Activated T-cell treated with anti-CD3 and anti-CD28 coated beads, Interleukin-2, amount 50 U/mL, for 72 hours (primary cell): ENCODE measurements around the gene TXNL1. TPM values are rescaled to one million over a fixed set of nuclear protein-coding genes. Genes with fewer than 3 reads are reported as not detected.
"Not testable (repeated sequence)": the region's sequence is repeated elsewhere in the genome, so short reads cannot be mapped to it uniquely, and the experiment has no call there.

Experiments
- ATAC-seq, 2 donors: fragments of 150-1000 bp; cut with Tn5 transposase; replicated peaks in 1 of 2; 2 replicates each; pipeline ENCODE4 v1.10.0; 2021; ENCODE audit warnings: moderate library complexity in 2 of 2, mild to moderate bottlenecking in 1 of 2
- DNase-seq, 2 donors: peaks; one replicate each; pipeline ENCODE4 v3.0.0; 2021 to 2022; ENCODE audit warnings: mixed read lengths in 1 of 2
- H3K27ac Mint-ChIP-seq: one replicate; pipeline ENCODE4 v1.8.0; 2022; ENCODE audit warnings: mild to moderate bottlenecking, moderate library complexity, mixed read lengths
- H3K27me3 Mint-ChIP-seq: one replicate; pipeline ENCODE4 v1.8.0; 2022; ENCODE audit warnings: low read depth, mixed read lengths
- H3K36me3 Mint-ChIP-seq, 2 donors: one replicate each; pipeline ENCODE4 v1.8.0; 2022; ENCODE audit warnings: mixed read lengths in 2 of 2, mild to moderate bottlenecking in 1 of 2; ENCODE audit not compliant: insufficient read depth in 2 of 2
- H3K4me1 Mint-ChIP-seq: one replicate; pipeline ENCODE4 v1.8.0; 2022; ENCODE audit warnings: low read depth, mixed read lengths
- H3K4me3 Mint-ChIP-seq, 2 donors: one replicate each; pipeline ENCODE4 v1.8.0; 2022; ENCODE audit warnings: mild to moderate bottlenecking in 2 of 2, mixed read lengths in 2 of 2, moderate library complexity in 2 of 2
- H3K9me3 Mint-ChIP-seq, 2 donors: one replicate each; pipeline ENCODE4 v1.8.0; 2022; ENCODE audit warnings: mixed read lengths in 2 of 2
- total RNA-seq, 2 donors: library from RNA; stranded (reverse); gene quantifications; one replicate each; pipeline ENCODE4 v1.2.3, GENCODE V29; 2022

Gene TXNL1
- total RNA-seq, 2 donors from 2014 or later, result 66.2 to 69.7 TPM

DNA sequence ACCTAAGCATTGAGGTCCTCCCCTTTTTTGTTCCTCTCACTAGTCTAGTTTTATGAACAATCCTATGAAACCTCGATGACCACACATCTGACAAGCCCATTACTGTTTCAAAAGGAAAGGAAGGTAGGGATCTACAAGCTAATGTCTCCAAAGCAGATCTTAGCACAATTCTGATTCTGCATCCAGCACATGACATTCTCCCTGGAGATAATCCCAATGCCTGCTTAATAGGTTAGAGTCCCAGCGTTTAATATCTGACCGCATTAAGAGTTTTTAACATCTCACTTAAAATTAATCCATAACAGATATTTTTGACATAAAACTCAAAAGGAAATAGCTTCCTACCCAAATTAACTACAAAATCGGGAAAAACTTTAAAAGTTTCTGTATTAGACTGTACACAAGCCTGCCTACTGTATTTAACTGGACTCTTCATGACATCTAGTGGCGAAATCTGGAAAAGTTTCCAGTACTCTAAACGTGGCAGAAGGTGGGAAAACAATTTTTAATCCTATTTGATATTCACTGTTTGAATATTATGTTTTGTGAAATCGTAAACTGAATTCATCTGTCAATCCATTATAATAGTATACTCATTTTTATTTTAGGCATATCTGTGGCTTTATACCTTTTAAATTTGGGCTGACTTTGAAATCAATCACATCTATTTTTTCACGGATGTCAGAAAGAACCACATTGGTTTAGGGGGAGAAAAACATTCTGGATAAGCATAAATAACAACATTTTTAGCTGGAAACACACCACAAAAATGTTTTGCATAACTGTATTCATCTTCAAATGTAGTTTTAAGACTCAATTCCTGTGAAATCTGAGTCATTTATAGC is 62.4 kb downstream of the TXNL1 start:
- DNase-seq (peak in 1 of 2 donors; percentile 5), ATAC-seq (peak in 1 of 2 donors; percentile 42)
- Mint-ChIP-seq H3K27ac (no peak overlapping the region), H3K36me3 (no peaks in the 10 kb centered on the region), H3K4me3 (no peak overlapping the region), H3K9me3 (no peaks in the 10 kb centered on the region), H3K4me1 (no peaks in the 10 kb centered on the region), H3K27me3 (peaks cover 7% of the 10 kb centered on the region)

DNA sequence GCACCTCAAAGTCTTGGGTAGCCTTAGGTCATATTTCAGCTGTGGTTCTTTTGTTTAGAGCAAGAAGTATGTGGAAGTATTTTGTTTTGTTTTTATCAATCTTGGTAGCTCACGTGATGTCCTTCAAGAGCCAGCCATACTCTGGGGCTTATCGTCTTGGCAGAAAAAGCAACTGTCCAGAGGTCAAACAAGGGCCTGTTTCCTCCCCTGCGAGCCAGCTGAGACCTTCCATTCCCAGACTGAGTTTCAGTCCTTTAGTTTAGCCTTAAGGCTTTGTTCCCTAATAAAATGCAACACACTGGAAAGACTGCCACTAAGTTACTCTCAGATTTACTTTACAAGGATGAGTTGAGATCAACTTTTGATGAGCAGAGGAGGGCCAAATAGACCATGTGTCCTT is 63.5 kb downstream of the TXNL1 start:
- H3K27ac Mint-ChIP-seq, result no peak overlapping the region
- DNase-seq, result no peak
- H3K4me3 Mint-ChIP-seq, result no peak overlapping the region
- H3K36me3 Mint-ChIP-seq, result no peaks in the 10 kb centered on the region
- no peak for ATAC-seq
- no peaks in the 10 kb centered on the region for H3K4me1 Mint-ChIP-seq
- no peaks in the 10 kb centered on the region for H3K9me3 Mint-ChIP-seq
- peaks cover 7% of the 10 kb centered on the region for H3K27me3 Mint-ChIP-seq

DNA sequence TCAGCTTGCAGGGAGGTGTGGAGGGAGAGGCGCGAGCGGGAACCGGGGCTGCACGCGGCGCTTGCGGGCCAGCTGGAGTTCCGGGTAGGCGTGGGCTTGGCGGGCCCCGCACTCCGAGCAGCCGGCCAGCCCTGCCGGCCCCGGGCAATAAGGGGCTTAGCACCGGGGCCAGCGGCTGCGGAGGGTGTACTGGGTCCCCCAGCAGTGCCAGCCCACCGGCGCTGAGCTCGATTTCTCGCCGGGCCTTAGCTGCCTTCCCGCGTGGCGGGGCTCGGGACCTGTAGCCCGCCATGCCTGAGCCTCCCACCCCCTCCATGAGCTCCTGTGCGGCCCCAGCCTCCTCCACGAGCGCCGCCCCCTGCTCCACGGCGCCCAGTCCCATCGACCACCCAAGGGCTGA is 66.1 kb downstream of the TXNL1 start:
- H3K4me3 Mint-ChIP-seq, H3K9me3 Mint-ChIP-seq, H3K36me3 Mint-ChIP-seq, DNase-seq, H3K27me3 Mint-ChIP-seq, H3K27ac Mint-ChIP-seq, H3K4me1 Mint-ChIP-seq, ATAC-seq: not testable (repeated sequence)

DNA sequence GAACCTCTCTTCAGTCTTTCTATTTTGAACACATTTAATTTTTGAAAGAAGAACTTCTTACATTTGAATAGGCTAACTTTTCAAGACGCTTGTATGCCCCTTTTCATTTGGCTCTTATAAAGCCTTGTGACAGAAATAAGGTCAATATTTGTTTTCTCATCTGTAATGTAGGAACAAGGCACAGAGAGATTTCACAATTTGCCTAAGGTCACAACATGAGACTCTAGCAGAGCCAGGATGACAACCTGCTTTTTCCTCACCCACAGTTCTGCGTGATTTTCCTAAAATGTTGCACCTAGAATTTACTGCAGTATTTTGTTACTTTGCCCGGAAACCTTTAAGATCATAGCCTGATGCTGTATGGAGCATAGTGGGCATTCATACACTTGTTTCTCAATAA is 67.4 kb downstream of the TXNL1 start:
- no peaks in the 10 kb centered on the region for H3K27me3 Mint-ChIP-seq
- no peaks in the 10 kb centered on the region for H3K9me3 Mint-ChIP-seq

DNA sequence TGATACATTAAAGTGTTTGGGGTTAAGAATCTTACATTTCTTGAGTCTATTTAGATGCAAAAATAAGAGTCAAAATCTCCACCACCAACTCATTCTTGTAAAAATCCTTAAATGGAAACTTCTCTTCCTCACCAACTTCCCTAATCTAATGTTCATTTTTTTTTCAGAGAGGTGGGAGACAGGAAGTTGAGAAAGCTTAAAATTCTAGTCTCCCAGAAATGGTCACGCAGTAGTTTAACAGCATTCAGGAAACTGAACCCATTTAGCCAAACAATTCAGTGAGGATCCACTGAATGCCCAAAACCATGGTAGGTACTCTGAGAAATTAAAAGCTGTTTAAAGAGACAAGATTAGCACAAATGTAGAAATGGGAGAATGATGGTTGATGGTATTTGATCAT is 69.0 kb downstream of the TXNL1 start:
- Mint-ChIP-seq H3K4me1 (no peaks in the 10 kb centered on the region), H3K4me3 (no peak overlapping the region), H3K27me3 (no peaks in the 10 kb centered on the region), H3K9me3 (no peaks in the 10 kb centered on the region), H3K36me3 (no peaks in the 10 kb centered on the region), H3K27ac (no peak overlapping the region)
- DNase-seq (no peak), ATAC-seq (no peak)

More for the DNA sequence above, 67.4 kb downstream of the TXNL1 start:
- no peak for ATAC-seq
- no peak overlapping the region for H3K4me3 Mint-ChIP-seq
- no peaks in the 10 kb centered on the region for H3K4me1 Mint-ChIP-seq
- DNase-seq, result no peak
- H3K27ac Mint-ChIP-seq, result no peak overlapping the region
- no peaks in the 10 kb centered on the region for H3K36me3 Mint-ChIP-seq

DNA sequence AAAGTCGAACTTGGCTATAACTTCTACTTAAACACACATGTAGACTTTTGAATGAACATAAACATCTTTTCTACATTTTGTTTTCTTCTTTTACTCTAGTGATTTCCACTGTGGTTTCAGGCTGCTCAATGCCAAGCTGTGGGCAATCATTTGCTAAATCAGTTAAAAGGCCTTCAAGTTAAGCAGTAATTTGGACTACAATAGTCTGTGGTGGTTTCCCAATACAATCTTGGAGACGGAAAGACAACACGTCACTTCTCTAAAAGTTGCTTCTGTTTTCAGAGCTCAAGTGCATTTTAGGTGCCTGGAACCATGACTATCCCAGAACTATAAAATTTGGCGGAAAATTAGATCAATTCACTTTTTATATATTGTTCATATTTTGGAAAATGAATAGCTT is 69.4 kb downstream of the TXNL1 start:
- no peak for ATAC-seq
- no peaks in the 10 kb centered on the region for H3K27me3 Mint-ChIP-seq
- H3K27ac Mint-ChIP-seq, result no peak overlapping the region
- no peaks in the 10 kb centered on the region for H3K9me3 Mint-ChIP-seq
- no peaks in the 10 kb centered on the region for H3K4me1 Mint-ChIP-seq
- no peaks in the 10 kb centered on the region for H3K36me3 Mint-ChIP-seq
- no peak for DNase-seq
- H3K4me3 Mint-ChIP-seq, result no peak overlapping the region

DNA sequence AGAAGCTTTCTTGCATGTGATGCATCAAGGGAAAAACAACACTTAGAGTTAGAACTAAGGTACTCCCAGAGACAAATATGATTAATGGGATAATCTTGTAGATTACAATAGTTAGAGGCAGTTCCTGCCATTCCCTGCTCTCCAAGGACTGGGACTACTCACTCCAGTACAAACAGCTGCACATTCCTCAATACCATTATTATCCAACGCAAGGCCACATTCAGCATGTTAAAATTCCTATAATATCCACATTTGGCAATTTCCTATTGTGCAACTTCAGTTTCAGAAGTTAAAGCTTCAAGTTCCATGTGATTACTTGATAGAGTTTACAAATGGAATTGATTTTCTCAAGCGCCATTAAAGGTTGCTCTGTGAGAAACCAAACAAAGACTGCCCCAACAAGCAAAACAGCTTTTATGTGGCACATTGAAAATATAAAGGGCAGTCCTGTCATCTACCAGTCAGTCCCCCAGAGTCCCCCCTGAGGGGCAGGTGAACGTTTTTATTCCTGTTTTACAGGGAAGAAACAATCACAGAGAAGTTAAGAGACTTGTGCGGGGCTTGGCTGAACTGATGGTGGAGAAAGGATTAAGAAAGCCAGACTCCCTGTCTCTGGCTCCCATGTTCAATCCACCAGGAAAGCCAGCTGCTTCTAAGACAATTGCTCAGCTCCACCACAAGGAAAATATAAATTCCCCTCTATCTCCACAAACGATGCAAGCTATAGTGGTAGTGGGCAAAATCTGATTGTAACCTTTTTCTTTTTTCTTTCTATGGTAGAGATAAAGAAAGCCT is 72.6 kb downstream of the TXNL1 start:
- Mint-ChIP-seq H3K27ac (no peak overlapping the region), H3K36me3 (no peaks in the 10 kb centered on the region), H3K4me1 (no peaks in the 10 kb centered on the region), H3K27me3 (no peaks in the 10 kb centered on the region), H3K9me3 (no peaks in the 10 kb centered on the region), H3K4me3 (no peak overlapping the region)
- ATAC-seq (no peak), DNase-seq (no peak)

DNA sequence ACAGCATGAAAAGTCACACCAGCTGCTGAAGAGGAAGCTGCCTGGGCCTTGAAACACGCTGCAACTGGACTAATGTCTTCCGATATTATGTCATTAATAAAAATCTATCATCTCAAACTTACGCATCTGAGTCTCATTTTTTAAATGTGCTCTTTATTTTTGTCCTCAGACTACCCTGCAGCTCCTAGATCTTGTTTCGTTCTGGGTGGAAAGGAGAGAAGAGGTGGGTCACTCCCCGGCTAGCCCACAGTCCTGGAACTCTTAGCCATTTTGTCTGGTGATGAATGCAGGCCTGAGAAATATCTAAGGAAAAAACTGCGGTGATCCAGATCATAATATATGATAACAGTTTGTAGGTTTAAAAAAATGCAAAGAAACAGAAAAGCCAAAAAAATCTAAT is 73.3 kb downstream of the TXNL1 start:
- no peaks in the 10 kb centered on the region for H3K27me3 Mint-ChIP-seq
- H3K27ac Mint-ChIP-seq, result no peak overlapping the region
- no peak overlapping the region for H3K4me3 Mint-ChIP-seq
- H3K4me1 Mint-ChIP-seq, result no peaks in the 10 kb centered on the region
- ATAC-seq, result no peak
- no peaks in the 10 kb centered on the region for H3K9me3 Mint-ChIP-seq
- H3K36me3 Mint-ChIP-seq, result no peaks in the 10 kb centered on the region
- DNase-seq, result no peak

DNA sequence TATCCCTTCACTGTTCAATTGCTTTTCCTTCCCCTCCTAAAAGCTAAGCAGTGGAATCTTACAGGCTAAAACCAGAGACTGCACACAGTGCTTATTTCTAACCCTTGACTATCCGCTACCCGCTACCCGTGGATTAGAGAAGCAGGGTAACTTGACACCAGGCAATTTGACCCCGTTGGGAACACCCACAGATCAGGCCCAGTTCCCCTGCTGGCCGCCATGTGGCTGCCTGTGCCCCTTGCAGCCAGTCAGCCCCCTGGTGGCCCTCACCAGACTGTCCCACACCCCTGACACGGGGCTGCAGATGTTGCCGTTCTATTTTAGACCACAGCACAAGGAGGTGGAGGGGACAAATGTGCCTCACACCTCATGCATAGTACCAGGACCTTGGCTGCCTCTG is 74.8 kb downstream of the TXNL1 start:
- no peaks in the 10 kb centered on the region for H3K4me1 Mint-ChIP-seq
- no peak for ATAC-seq

DNA sequence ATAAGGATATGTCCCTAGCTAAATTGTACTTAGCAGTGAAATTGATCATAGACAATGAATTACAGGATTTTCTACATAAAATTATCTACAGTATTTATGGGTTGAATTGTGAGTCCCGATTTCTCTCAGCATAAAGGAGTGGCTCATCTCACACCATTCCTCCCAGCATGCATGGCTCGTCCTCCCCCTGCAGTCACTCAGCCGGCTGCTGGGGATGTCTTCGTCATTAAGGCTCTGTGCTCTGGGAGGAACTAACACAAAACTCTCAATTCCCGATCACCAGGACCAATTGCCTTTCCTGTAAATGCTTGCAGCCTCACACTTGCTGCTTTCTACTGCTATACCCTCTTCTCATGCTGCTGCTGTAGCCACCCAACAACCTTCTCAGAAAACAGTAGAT is 75.9 kb downstream of the TXNL1 start:
- ATAC-seq (no peak), DNase-seq (no peak)
- Mint-ChIP-seq H3K9me3 (no peaks in the 10 kb centered on the region), H3K4me1 (no peaks in the 10 kb centered on the region), H3K27me3 (no peaks in the 10 kb centered on the region), H3K4me3 (no peak overlapping the region), H3K27ac (no peak overlapping the region), H3K36me3 (no peaks in the 10 kb centered on the region)

More for the DNA sequence above, 74.8 kb downstream of the TXNL1 start:
- Mint-ChIP-seq H3K27ac (no peak overlapping the region), H3K27me3 (no peaks in the 10 kb centered on the region), H3K9me3 (no peaks in the 10 kb centered on the region), H3K4me3 (no peak overlapping the region), H3K36me3 (no peaks in the 10 kb centered on the region)
- DNase-seq, result no peak

DNA sequence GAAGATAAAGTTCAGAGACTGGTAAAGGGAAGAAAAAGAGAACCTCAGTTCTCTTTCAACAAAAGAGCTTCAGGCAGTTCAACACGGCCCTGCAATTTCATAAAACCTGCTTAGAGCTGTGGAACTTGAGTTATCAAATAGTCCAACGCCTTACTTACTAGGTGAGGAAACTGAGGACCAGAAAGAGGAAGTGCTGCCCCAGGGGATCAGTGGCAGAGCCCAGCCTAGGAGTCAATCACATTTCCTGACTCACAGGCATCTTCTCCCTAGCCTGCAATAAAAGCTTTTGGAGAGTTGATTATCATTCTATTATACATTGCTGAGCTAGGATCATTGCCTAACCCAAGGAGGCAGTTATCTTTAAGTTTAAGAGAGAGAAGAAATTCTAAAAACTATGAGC is 77.4 kb downstream of the TXNL1 start:
- ATAC-seq (no peak), DNase-seq (no peak)
- no peaks in the 10 kb centered on the region for H3K27me3 Mint-ChIP-seq
- no peaks in the 10 kb centered on the region for H3K4me1 Mint-ChIP-seq
- no peaks in the 10 kb centered on the region for H3K9me3 Mint-ChIP-seq
- no peak overlapping the region for H3K4me3 Mint-ChIP-seq
- H3K36me3 Mint-ChIP-seq, result no peaks in the 10 kb centered on the region
- H3K27ac Mint-ChIP-seq, result peak overlapping the region; percentile 30

DNA sequence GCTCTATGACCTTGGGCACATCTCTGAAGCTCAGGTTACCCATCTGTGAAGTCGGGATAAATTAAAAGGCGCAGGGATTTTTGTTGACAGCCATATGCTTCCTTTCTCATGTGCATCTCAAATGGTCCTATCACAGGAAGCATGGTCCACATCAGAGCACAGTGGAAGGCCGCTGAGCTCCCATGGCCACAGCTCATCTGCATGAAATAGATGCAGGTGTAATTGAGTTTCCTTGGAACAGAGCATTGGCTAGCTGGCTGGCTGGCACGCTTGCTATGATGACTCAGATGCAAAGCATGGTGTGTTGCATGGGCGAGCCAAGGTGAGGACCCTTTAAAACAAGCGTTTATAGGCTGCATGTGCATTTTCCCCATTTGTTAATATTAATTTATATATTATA is 79.3 kb downstream of the TXNL1 start:
- no peaks in the 10 kb centered on the region for H3K36me3 Mint-ChIP-seq
- no peaks in the 10 kb centered on the region for H3K9me3 Mint-ChIP-seq
- ATAC-seq (no peak), DNase-seq (no peak)
- H3K4me1 Mint-ChIP-seq, result no peaks in the 10 kb centered on the region
- no peak overlapping the region for H3K27ac Mint-ChIP-seq
- no peak overlapping the region for H3K4me3 Mint-ChIP-seq
- no peaks in the 10 kb centered on the region for H3K27me3 Mint-ChIP-seq

DNA sequence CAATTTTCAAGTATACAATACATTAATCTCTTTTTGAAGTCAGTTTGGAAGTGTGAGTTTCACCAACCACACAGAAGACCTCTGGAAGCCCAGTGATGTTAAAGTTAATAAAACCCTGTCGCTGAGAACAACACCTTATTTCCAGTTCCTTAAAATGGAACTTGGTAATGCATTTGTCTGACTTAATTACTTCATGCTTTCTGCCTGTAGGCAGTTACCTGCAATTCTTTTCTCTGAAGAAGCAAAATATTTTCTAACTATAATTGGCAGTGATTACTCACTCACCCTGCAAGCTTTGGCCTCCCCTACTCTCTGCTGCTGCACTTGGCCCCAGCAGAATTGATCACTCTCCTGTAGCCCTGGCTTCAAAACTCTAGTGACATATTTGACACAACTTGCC is 81.5 kb downstream of the TXNL1 start:
- DNase-seq (no peak), ATAC-seq (no peak)
- Mint-ChIP-seq H3K4me3 (no peak overlapping the region), H3K27ac (no peak overlapping the region), H3K4me1 (no peaks in the 10 kb centered on the region), H3K27me3 (no peaks in the 10 kb centered on the region), H3K36me3 (no peaks in the 10 kb centered on the region), H3K9me3 (no peaks in the 10 kb centered on the region)
